Upper lobe of left lung (tissue), 6 donors: Measurements from ENCODE around the gene BCAS3. TPM values are rescaled to one million over a fixed set of nuclear protein-coding genes. Genes with fewer than 3 reads are reported as not detected.

Experiments used
- ATAC-seq, 2 donors: fragments of 200-7000 bp; cut with Tn5 transposase; one replicate each; pipeline ENCODE4 v1.9.1; 2022; ENCODE audit warnings: mild to moderate bottlenecking in 2 of 2, moderate library complexity in 2 of 2; ENCODE audit not compliant: low FRiP score in 2 of 2
- DNase-seq, 2 donors: peaks; one replicate each; pipeline ENCODE4 v3.0.0-alpha.2; 2019 to 2020
- H3K27ac ChIP-seq, 4 donors: fragments of 200-600 bp; sonication (generic); one replicate each; pipeline ENCODE4 v1.5.1; 2016 to 2019
- H3K27me3 ChIP-seq, 4 donors: fragments of 200-600 bp; sonication (generic); one replicate each; pipeline ENCODE4 v1.5.1; 2017 to 2019
- H3K36me3 ChIP-seq, 4 donors: fragments of 200-600 bp; sonication (generic); one replicate each; pipeline ENCODE4 v1.5.1; 2016 to 2019
- H3K4me1 ChIP-seq, 4 donors: fragments of 200-600 bp; sonication (generic); one replicate each; pipeline ENCODE4 v1.5.1; 2018 to 2019
- H3K4me3 ChIP-seq, 4 donors: fragments of 200-600 bp; sonication (generic); one replicate each; pipeline ENCODE4 v1.5.1; 2017 to 2019; ENCODE audit warnings: mild to moderate bottlenecking in 2 of 4, moderate library complexity in 1 of 4
- H3K9me3 ChIP-seq, 4 donors: fragments of 200-600 bp; sonication (generic); one replicate each; pipeline ENCODE4 v1.5.1; 2018 to 2019
- EP300 ChIP-seq, 4 donors: sonication (generic); formaldehyde crosslinking; IDR thresholded peaks; one replicate each; pipeline ENCODE4 v1.5.1; 2017; ENCODE audit warnings: antibody characterized with exemption in 4 of 4, control low read depth in 2 of 4
- POLR2A ChIP-seq, 4 donors: fragments of 450-650 bp; IDR thresholded peaks; one replicate each; pipeline ENCODE4 v1.5.1; 2016 to 2017; ENCODE audit warnings: antibody characterized with exemption in 4 of 4, mild to moderate bottlenecking in 2 of 4
- POLR2AphosphoS5 ChIP-seq, 2 donors: sonication (generic); formaldehyde crosslinking; IDR thresholded peaks; one replicate each; pipeline ENCODE4 v1.5.1; 2017; ENCODE audit warnings: antibody characterized with exemption in 2 of 2
- WGBS, 2 donors: methylation state at CpG; one replicate each; pipeline ENCODE4 v1.1.5; 2017 to 2018; 5-methylcytosine and 5-hydroxymethylcytosine counted together
- total RNA-seq, 6 donors: library from RNA; depleted of rRNA in 4 of 6; stranded (reverse); fragments of >200 nt in 4 of 6; gene quantifications; one replicate each; pipeline versions ENCODE4 v1.1.0 to v1.2.1, GENCODE V29; 2016 to 2021
- TF ChIP-seq, protein P1 (sequence below), 6 experiments: fragments of 450-650 bp in 4 of 6; fragments of 200-600 bp in 2 of 6; sonication (generic) in 2 of 6; IDR thresholded peaks; one replicate each; pipeline ENCODE4 v1.5.1; 2016 to 2019; ENCODE audit warnings: antibody characterized with exemption in 6 of 6
- donor health status: DM: no; HTN: no; CAD: no; lungs with moderate emphysema.
- donor health status: DM: no; HTN: yes; CAD: no; lungs with severe emphysema.

The BCAS3 gene
- total RNA-seq, 6 donors from 2014 or later = 20.1 to 111 (median 37.0) TPM

DNA sequence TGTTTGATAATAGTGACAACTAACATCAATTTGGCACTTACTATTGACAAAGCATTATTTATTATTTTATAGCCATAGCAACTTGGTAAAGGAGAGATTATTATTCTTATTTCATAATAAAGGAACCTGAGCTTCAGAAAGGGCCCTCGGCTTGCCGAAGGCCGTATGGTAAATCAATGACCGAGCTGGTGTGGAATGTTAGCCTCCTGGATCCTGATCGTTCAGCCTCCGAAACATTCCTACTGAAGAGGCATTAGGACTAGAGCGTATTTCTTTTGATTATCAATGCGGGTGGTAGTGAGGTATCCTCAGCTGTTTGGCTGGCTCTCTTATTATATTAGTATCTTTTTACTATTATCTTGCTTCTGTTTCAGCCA is 522.7 kb downstream of the BCAS3 start:
- Histone ChIP-seq H3K36me3 (no peaks in the 10 kb centered on the region), H3K27ac (peak overlapping the region; percentile 0 to 58 (median 32)), H3K27me3 (no peaks in the 10 kb centered on the region), H3K4me3 (no peak overlapping the region), H3K9me3 (no peaks in the 10 kb centered on the region), H3K4me1 (peaks cover 5 to 31% (median 18%) of the 10 kb centered on the region in 4 donors)
- ATAC-seq (no peak), DNase-seq (no peak)
- WGBS, 2 donors = 78 to 92% methylated on average over 8 of the region's 8 CpGs
- no peak for TF ChIP-seq EP300 (IDR thresholded peaks at IDR 0.05)
- no peak for TF ChIP-seq POLR2AphosphoS5 (IDR thresholded peaks at IDR 0.05)
- TF ChIP-seq POLR2A (IDR thresholded peaks at IDR 0.05) = no peak
- TF ChIP-seq, protein P1, sequence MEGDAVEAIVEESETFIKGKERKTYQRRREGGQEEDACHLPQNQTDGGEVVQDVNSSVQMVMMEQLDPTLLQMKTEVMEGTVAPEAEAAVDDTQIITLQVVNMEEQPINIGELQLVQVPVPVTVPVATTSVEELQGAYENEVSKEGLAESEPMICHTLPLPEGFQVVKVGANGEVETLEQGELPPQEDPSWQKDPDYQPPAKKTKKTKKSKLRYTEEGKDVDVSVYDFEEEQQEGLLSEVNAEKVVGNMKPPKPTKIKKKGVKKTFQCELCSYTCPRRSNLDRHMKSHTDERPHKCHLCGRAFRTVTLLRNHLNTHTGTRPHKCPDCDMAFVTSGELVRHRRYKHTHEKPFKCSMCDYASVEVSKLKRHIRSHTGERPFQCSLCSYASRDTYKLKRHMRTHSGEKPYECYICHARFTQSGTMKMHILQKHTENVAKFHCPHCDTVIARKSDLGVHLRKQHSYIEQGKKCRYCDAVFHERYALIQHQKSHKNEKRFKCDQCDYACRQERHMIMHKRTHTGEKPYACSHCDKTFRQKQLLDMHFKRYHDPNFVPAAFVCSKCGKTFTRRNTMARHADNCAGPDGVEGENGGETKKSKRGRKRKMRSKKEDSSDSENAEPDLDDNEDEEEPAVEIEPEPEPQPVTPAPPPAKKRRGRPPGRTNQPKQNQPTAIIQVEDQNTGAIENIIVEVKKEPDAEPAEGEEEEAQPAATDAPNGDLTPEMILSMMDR (IDR thresholded peaks at IDR 0.05) = no peak

DNA sequence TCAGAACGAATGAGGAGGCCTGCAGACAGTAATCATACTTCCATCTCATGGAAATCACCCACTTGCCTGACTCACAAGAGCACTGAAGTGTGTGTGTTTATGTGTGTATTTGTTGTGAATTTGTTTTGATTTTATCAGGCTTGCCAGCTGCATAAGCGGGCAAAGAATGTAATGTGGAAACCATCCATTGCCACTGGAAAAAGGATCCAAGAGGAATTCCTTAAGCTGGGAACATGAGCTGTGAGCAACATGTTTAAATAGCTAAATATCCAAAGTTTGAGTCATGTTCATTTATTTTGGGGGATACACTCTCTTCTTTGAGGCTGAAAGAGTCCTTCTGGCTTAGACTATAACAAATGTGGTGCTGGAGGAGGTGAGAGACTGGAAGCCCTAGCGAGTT is 523.6 kb downstream of the BCAS3 start:
- TF ChIP-seq POLR2A (IDR thresholded peaks at IDR 0.05) = no peak
- TF ChIP-seq, protein P1 (IDR thresholded peaks at IDR 0.05) = no peak
- TF ChIP-seq EP300 (IDR thresholded peaks at IDR 0.05) = peak in 2 of 4 donors; percentile 62 to 78
- TF ChIP-seq POLR2AphosphoS5 (IDR thresholded peaks at IDR 0.05) = peak; percentile 44 to 69
- no peak overlapping the region for H3K4me3 ChIP-seq
- H3K36me3 ChIP-seq = no peaks in the 10 kb centered on the region
- DNase-seq (no peak), ATAC-seq (peak; percentile 23 to 47)
- H3K27me3 ChIP-seq = no peaks in the 10 kb centered on the region
- WGBS, 2 donors = 47 to 50% methylated on average over 3 of the region's 3 CpGs
- peaks cover 8 to 33% (median 20%) of the 10 kb centered on the region in 4 donors for H3K4me1 ChIP-seq
- peak overlapping the region; percentile 16 to 77 (median 38) for H3K27ac ChIP-seq
- no peaks in the 10 kb centered on the region for H3K9me3 ChIP-seq

DNA sequence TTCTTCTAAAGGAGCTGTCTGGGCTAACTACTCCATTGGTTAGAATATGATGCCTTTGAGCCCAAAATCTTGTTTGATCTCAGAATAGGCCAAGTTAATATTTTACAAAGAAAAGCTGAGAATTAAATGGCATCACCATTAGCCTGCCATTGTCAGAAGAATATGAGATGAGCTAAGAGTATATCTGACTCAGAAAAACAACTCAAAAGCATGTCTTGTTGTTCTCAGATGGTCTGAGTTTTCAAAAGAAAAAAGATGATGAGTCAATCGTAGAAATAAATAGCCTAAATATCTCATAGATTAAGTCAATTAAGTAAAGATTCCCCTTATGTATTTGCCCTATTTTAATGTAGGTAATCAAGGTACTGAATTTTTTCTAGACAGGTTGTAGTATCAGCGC is 524.9 kb downstream of the BCAS3 start:
- TF ChIP-seq POLR2A (IDR thresholded peaks at IDR 0.05) (no peak), POLR2AphosphoS5 (IDR thresholded peaks at IDR 0.05) (no peak), EP300 (IDR thresholded peaks at IDR 0.05) (no peak)
- TF ChIP-seq, protein P1 (IDR thresholded peaks at IDR 0.05) = no peak
- Histone ChIP-seq H3K9me3 (no peaks in the 10 kb centered on the region), H3K4me1 (peaks cover 8 to 37% (median 23%) of the 10 kb centered on the region in 4 donors), H3K27me3 (no peaks in the 10 kb centered on the region), H3K4me3 (no peak overlapping the region), H3K27ac (peak overlapping the region; percentile 63 to 77 (median 68)), H3K36me3 (no peaks in the 10 kb centered on the region)
- WGBS, 2 donors = 90 to 98% methylated on average over 2 of the region's 2 CpGs
- ATAC-seq (no peak), DNase-seq (no peak)

DNA sequence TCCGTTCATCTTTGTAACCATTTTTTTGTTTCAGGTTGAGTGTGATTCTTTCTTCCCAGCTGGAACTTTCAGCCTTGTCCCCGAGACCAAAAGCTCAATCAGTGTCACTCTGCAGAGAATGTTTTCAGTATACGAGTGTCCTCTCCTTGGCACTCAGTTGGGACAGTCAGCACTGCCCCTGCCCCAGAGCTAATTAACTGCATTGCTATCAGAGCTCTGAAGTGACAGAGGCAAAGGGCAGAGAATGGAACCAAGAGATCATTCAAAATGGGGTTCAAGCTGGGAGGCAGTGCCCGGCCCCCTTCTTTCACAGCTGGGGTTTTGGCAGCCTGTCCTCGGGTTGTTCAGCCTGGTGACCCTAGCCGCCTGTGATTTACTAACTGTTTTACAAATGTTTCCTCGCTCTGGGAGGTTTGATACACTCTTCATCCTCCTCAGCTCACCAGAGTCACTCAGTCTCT is 526.0 kb downstream of the BCAS3 start:
- Histone ChIP-seq H3K9me3 (no peaks in the 10 kb centered on the region), H3K27ac (peak overlapping the region; percentile 52 to 77 (median 68)), H3K4me3 (no peak overlapping the region), H3K27me3 (no peaks in the 10 kb centered on the region), H3K4me1 (peaks cover 14 to 46% (median 30%) of the 10 kb centered on the region in 4 donors), H3K36me3 (no peaks in the 10 kb centered on the region)
- 46 to 55% methylated on average over 7 of the region's 7 CpGs for WGBS, 2 donors
- ATAC-seq = peak in 1 of 2 donors; percentile 10
- DNase-seq = no peak
- TF ChIP-seq EP300 (IDR thresholded peaks at IDR 0.05) (peak in 1 of 4 donors; percentile 39), POLR2AphosphoS5 (IDR thresholded peaks at IDR 0.05) (peak; percentile 39 to 73), POLR2A (IDR thresholded peaks at IDR 0.05) (no peak)

DNA sequence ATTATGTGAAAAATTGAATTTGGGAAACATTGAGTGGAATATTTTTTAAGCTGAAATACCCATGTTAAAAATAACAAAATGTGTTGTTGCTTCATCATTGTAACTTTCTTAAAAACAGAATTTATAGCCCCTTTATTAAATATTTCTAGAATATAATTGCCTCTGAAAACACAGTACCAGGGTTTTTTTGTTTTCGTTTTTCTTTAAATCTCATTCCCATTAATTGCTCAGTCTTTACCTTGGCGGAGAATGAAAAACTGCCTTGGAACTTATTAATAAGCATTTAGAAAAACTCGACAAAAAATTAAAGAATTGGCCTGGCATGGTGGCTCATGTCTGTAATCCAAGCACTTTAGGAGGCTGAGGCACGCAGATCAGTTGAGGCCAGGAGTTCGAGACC is 526.8 kb downstream of the BCAS3 start:
- Histone ChIP-seq H3K27me3 (no peaks in the 10 kb centered on the region), H3K36me3 (no peaks in the 10 kb centered on the region), H3K9me3 (no peaks in the 10 kb centered on the region), H3K4me3 (no peak overlapping the region), H3K27ac (peak overlapping the region; percentile 62 to 77 (median 68)), H3K4me1 (peaks cover 19 to 52% (median 38%) of the 10 kb centered on the region in 4 donors)
- WGBS, 2 donors = 84 to 94% methylated on average over 5 of the region's 5 CpGs
- TF ChIP-seq EP300 (IDR thresholded peaks at IDR 0.05) = no peak
- TF ChIP-seq, protein P1 (IDR thresholded peaks at IDR 0.05) = no peak
- TF ChIP-seq POLR2AphosphoS5 (IDR thresholded peaks at IDR 0.05) = no peak
- TF ChIP-seq POLR2A (IDR thresholded peaks at IDR 0.05) = no peak
- no peak for ATAC-seq
- no peak for DNase-seq
